ENCODE measurements around the gene GBGT1. TPM values are rescaled to one million over a fixed set of nuclear protein-coding genes. Genes with fewer than 3 reads are reported as not detected.
"Not testable (repeated sequence)": the region's sequence is repeated elsewhere in the genome, so short reads cannot be mapped to it uniquely, and the experiment has no call there.

Gene GBGT1
- total and polyA plus RNA-seq, 2 donors (not counting 1 experiment from before 2014, with no cell fraction given) = 2.6 to 4.1 TPM

DNA sequence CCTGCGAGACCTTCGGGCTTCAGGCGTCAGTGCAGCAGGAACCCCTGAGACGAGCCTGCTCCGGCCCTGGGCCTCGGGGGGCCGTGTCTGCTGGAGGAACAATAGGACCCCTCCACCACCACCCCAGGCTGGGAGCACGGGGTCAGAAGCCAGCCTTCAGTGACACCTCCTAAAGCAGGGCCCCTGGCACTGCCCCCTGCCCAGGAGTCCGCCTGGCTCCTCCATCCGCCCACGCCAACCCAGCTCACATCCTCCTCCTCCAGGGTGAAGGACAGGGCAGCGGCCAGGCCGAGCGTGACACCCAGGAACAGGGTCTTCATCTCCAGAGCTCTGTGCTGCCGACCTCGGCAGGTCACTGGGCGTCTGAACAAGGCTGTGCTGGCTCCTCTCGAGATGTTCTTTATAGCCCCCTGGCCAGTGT lies 45.2 kb upstream of the GBGT1 start, which contains the start of gene OBP2B:
TSS of gene OBP2B (minus strand) at position 371 of the 421 bp plus-strand sequence. CDS start at position 320, 51 bp downstream.
- H3K36me3 ChIP-seq (ENCODE audit: control insufficient read depth, insufficient read depth, low read length); H2AFZ ChIP-seq (ENCODE audit: low read length); H3K9ac ChIP-seq (ENCODE audit: insufficient read depth, low read length); H3K27ac ChIP-seq (ENCODE audit: insufficient read depth, low read length); H3K4me3 ChIP-seq (replicated peaks in 1 of 4; ENCODE audit: control extremely low read depth in 1 of 4, insufficient read depth in 1 of 4, low read depth in 3 of 4, low read length in 4 of 4); H3K4me1 ChIP-seq (ENCODE audit: control insufficient read depth, extremely low read depth, insufficient read depth, low read length); H4K20me1 ChIP-seq (ENCODE audit: control insufficient read depth, extremely low read depth, insufficient read depth, low read length); H3K9me3 ChIP-seq (ENCODE audit: control insufficient read depth, insufficient read depth, low read depth, low read length); H3K79me2 ChIP-seq (ENCODE audit: control insufficient read depth, insufficient read depth, low read length); H3K4me2 ChIP-seq (ENCODE audit: extremely low read depth, insufficient read depth, low read length); DNase-seq (ENCODE audit: low read depth in 2 of 2); H3K27me3 ChIP-seq (ENCODE audit: control insufficient read depth, insufficient read depth, low read length): not testable (repeated sequence)

DNA sequence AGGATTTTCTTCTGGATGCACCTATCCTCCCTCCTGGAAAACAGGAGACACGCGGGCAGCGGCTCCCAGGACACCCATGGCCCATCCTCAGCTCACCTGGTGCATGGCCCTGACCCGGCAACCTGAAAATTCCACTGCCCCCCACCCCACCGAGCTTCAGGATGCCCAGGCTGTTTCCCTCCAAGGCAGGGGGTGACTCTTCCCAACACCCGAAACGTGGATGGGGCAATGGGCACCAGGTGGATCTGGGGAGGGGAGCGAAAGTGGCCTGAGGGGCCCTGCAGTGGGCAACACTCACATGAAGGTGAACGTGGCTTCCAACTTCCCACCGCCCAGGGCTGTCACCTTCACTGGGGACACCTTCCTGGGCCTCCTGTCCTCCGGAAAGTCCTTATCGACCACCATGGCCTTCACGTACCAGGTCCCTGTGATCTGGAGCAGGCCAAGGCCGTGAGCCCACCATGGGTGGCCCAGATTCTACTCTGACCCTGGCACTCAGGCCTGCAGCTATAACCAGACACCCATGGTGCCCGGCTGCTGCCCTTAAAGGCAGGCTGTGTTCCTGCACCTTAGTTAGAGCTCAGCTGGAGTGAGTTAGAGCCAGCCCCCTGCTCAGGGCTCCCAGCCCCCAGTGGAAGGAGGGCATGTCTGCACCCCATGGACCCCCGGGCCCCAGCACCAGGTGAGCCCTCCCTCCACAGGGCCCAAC lies 44.6 kb upstream of the GBGT1 start:
- H3K4me2 ChIP-seq (ENCODE audit: extremely low read depth, insufficient read depth, low read length); H3K27ac ChIP-seq (ENCODE audit: insufficient read depth, low read length); H3K9ac ChIP-seq (ENCODE audit: insufficient read depth, low read length); H4K20me1 ChIP-seq (ENCODE audit: control insufficient read depth, extremely low read depth, insufficient read depth, low read length); H3K36me3 ChIP-seq (ENCODE audit: control insufficient read depth, insufficient read depth, low read length); H3K79me2 ChIP-seq (ENCODE audit: control insufficient read depth, insufficient read depth, low read length); H2AFZ ChIP-seq (ENCODE audit: low read length); H3K4me1 ChIP-seq (ENCODE audit: control insufficient read depth, extremely low read depth, insufficient read depth, low read length); H3K4me3 ChIP-seq (replicated peaks in 1 of 4; ENCODE audit: control extremely low read depth in 1 of 4, insufficient read depth in 1 of 4, low read depth in 3 of 4, low read length in 4 of 4); H3K9me3 ChIP-seq (ENCODE audit: control insufficient read depth, insufficient read depth, low read depth, low read length); DNase-seq (ENCODE audit: low read depth in 2 of 2); H3K27me3 ChIP-seq (ENCODE audit: control insufficient read depth, insufficient read depth, low read length): not testable (repeated sequence)

DNA sequence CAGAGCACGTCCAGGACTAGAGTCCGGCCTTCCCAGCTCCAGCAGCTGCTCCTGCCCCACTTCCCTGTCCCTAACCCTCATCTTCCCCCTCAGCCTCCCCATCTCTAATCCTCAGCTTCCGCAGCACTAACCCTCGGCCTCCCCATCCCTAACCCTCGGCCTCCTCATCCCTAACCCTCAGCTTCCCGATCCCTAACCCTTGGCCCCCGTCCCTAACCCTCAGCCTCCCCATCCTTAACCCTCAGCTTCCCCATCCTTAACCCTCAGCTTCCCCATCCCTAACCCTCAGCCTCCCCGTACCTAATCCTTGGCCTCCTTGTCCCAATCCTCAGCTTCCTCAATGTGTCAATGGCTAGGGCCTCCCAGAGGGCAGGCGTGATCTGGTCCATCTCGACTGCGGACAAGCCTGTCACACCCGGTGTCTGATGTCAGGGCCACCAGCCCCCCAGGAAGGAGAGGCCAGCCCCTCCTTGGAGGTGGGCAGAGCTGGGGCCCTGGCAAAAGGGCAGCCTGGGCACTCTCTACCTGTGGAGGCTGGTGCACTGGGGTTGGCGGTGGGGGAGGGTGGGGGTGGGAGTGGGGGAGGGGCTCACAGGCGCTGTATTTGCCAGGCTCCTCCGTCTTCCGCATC lies 43.9 kb upstream of the GBGT1 start:
- peaks cover 2% of the 10 kb centered on the region for H3K27me3 ChIP-seq (ENCODE audit: control insufficient read depth, insufficient read depth, low read length)
- H3K4me3 ChIP-seq (replicated peaks in 1 of 4; ENCODE audit: control extremely low read depth in 1 of 4, insufficient read depth in 1 of 4, low read depth in 3 of 4, low read length in 4 of 4) = no peak overlapping the region
- no peak overlapping the region for H3K4me2 ChIP-seq (ENCODE audit: extremely low read depth, insufficient read depth, low read length)
- H2AFZ ChIP-seq (ENCODE audit: low read length) = no peak overlapping the region
- no peak overlapping the region for H3K27ac ChIP-seq (ENCODE audit: insufficient read depth, low read length)
- no peaks in the 10 kb centered on the region for H4K20me1 ChIP-seq (ENCODE audit: control insufficient read depth, extremely low read depth, insufficient read depth, low read length)
- no peaks in the 10 kb centered on the region for H3K79me2 ChIP-seq (ENCODE audit: control insufficient read depth, insufficient read depth, low read length)
- no peaks in the 10 kb centered on the region for H3K36me3 ChIP-seq (ENCODE audit: control insufficient read depth, insufficient read depth, low read length)
- TF ChIP-seq, protein P1, sequence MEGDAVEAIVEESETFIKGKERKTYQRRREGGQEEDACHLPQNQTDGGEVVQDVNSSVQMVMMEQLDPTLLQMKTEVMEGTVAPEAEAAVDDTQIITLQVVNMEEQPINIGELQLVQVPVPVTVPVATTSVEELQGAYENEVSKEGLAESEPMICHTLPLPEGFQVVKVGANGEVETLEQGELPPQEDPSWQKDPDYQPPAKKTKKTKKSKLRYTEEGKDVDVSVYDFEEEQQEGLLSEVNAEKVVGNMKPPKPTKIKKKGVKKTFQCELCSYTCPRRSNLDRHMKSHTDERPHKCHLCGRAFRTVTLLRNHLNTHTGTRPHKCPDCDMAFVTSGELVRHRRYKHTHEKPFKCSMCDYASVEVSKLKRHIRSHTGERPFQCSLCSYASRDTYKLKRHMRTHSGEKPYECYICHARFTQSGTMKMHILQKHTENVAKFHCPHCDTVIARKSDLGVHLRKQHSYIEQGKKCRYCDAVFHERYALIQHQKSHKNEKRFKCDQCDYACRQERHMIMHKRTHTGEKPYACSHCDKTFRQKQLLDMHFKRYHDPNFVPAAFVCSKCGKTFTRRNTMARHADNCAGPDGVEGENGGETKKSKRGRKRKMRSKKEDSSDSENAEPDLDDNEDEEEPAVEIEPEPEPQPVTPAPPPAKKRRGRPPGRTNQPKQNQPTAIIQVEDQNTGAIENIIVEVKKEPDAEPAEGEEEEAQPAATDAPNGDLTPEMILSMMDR (conservative IDR thresholded peaks at IDR 0.05 in 1 of 2, IDR thresholded peaks at IDR 0.05 in 1 of 2; ENCODE audit: low read depth in 1 of 2, low read length in 2 of 2) = no peak
- no peak for TF ChIP-seq EZH2 (IDR thresholded peaks at IDR 0.05; ENCODE audit: low read length, missing control alignments)
- DNase-seq (ENCODE audit: low read depth in 2 of 2) = no peak
- H3K9ac ChIP-seq (ENCODE audit: insufficient read depth, low read length) = no peak overlapping the region
- H3K9me3 ChIP-seq (ENCODE audit: control insufficient read depth, insufficient read depth, low read depth, low read length) = no peaks in the 10 kb centered on the region
- H3K4me1 ChIP-seq (ENCODE audit: control insufficient read depth, extremely low read depth, insufficient read depth, low read length) = no peaks in the 10 kb centered on the region

DNA sequence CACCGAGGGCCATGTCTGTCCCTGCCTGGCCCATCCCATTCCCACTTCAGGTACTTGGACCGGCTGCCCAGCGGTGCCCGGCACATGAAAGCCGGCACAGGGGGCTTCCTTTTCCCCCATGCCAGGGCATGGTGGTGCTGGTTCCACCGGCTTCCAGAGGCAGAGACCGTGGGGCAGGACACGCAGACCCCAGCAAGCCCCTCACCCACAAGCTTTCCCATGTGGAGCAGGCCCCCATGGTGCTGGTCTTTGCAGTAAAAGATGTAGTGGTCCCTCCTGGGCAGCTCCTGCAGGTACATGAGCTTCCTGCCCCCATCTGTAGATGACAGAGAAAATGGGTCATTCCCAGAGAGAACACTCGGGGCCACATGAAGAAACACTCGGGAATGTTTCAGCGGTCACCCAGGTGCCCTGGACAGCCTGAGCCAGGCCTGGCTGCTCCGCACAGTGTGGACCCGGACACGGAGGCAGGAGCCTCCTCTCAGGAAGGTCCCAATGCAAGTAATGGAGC lies 43.4 kb upstream of the GBGT1 start:
- Histone ChIP-seq H4K20me1 (ENCODE audit: control insufficient read depth, extremely low read depth, insufficient read depth, low read length) (no peaks in the 10 kb centered on the region), H3K9me3 (ENCODE audit: control insufficient read depth, insufficient read depth, low read depth, low read length) (no peaks in the 10 kb centered on the region), H3K36me3 (ENCODE audit: control insufficient read depth, insufficient read depth, low read length) (no peaks in the 10 kb centered on the region), H3K27me3 (ENCODE audit: control insufficient read depth, insufficient read depth, low read length) (peaks cover 2% of the 10 kb centered on the region), H3K9ac (ENCODE audit: insufficient read depth, low read length) (no peak overlapping the region), H3K4me2 (ENCODE audit: extremely low read depth, insufficient read depth, low read length) (no peak overlapping the region), H2AFZ (ENCODE audit: low read length) (no peak overlapping the region), H3K79me2 (ENCODE audit: control insufficient read depth, insufficient read depth, low read length) (no peaks in the 10 kb centered on the region), H3K4me1 (ENCODE audit: control insufficient read depth, extremely low read depth, insufficient read depth, low read length) (no peaks in the 10 kb centered on the region), H3K4me3 (replicated peaks in 1 of 4; ENCODE audit: control extremely low read depth in 1 of 4, insufficient read depth in 1 of 4, low read depth in 3 of 4, low read length in 4 of 4) (no peak overlapping the region), H3K27ac (ENCODE audit: insufficient read depth, low read length) (no peak overlapping the region)
- DNase-seq (ENCODE audit: low read depth in 2 of 2) = no peak
- TF ChIP-seq EZH2 (IDR thresholded peaks at IDR 0.05; ENCODE audit: low read length, missing control alignments) = no peak
- TF ChIP-seq, protein P1 (conservative IDR thresholded peaks at IDR 0.05 in 1 of 2, IDR thresholded peaks at IDR 0.05 in 1 of 2; ENCODE audit: low read depth in 1 of 2, low read length in 2 of 2) = no peak

Measured in fibroblast of lung (primary cell).